Vagina (tissue), 2 donors: ENCODE data around the gene CELA3B. TPM values are rescaled to one million over a fixed set of nuclear protein-coding genes. Genes with fewer than 3 reads are reported as not detected.

Experiments
- DNase-seq, 2 donors: peaks; one replicate each; pipeline ENCODE4 v3.0.0-alpha.2; 2017; ENCODE audit errors: extremely low spot score in 2 of 2
- H3K27ac ChIP-seq: fragments of 200-600 bp; sonication (generic); one replicate; pipeline ENCODE4 v1.5.1; 2019
- H3K27me3 ChIP-seq: fragments of 200-600 bp; sonication (generic); one replicate; pipeline ENCODE4 v1.5.1; 2019
- H3K36me3 ChIP-seq, 2 donors: fragments of 200-600 bp; sonication (generic); one replicate each; pipeline ENCODE4 v1.5.1; 2017 to 2019
- H3K4me1 ChIP-seq: fragments of 200-600 bp; sonication (generic); one replicate; pipeline ENCODE4 v1.5.1; 2019
- H3K4me3 ChIP-seq, 2 donors: fragments of 200-600 bp; sonication (generic); 1 replicate in 1 of 2; 2 replicates in 1 of 2; pipeline ENCODE4 v1.5.1; 2016 to 2019
- H3K9me3 ChIP-seq: fragments of 200-600 bp; sonication (generic); one replicate; pipeline ENCODE4 v1.5.1; 2019
- CTCF ChIP-seq, 3 experiments: fragments of 450-650 bp in 2 of 3; fragments of 200-600 bp in 1 of 3; sonication (generic) in 1 of 3; IDR thresholded peaks; one replicate each; pipeline ENCODE4 v1.5.1; 2017 to 2019; ENCODE audit warnings: antibody characterized with exemption in 3 of 3, mild to moderate bottlenecking in 2 of 3, moderate library complexity in 2 of 3
- POLR2A ChIP-seq, 2 donors: fragments of 450-650 bp; IDR thresholded peaks; one replicate each; pipeline ENCODE4 v1.6.1; 2017; ENCODE audit warnings: antibody characterized with exemption in 2 of 2, mild to moderate bottlenecking in 2 of 2, moderate library complexity in 2 of 2
- POLR2AphosphoS5 ChIP-seq, 2 donors: sonication (generic); formaldehyde crosslinking; IDR thresholded peaks; one replicate each; pipeline ENCODE4 v1.9.0; 2017; ENCODE audit warnings: antibody characterized with exemption in 2 of 2, mild to moderate bottlenecking in 2 of 2, low read depth in 1 of 2; ENCODE audit not compliant: insufficient read depth in 1 of 2
- intact Hi-C: fragments of 100-400 bp; cut with DNase I; formaldehyde crosslinking; loops from one replicate; pipeline ENCODE4 v1.15.1; 2023
- total RNA-seq: library from RNA; depleted of rRNA; stranded (reverse); fragments of >200 nt; gene quantifications from one replicate; pipeline ENCODE4 v1.2.3, GENCODE V29; 2016

CELA3B gene
- total RNA-seq, 1 donor from 2014 or later: not detected

GRCh38 chr1:21932127-21932526 is 44.7 kb upstream of the CELA3B start:
- intact Hi-C loops: no loop called here
- TF ChIP-seq POLR2A (IDR thresholded peaks at IDR 0.05) (no peak), POLR2AphosphoS5 (IDR thresholded peaks at IDR 0.05; ENCODE audit: insufficient read depth in 1 of 2, low read depth in 1 of 2) (peak in 1 of 2 donors; percentile 60), CTCF (IDR thresholded peaks at IDR 0.05) (no peak)
- Histone ChIP-seq H3K4me1 (peaks cover 84% of the 10 kb centered on the region), H3K9me3 (no peaks in the 10 kb centered on the region), H3K27ac (peak overlapping the region; percentile 96), H3K4me3 (no peak overlapping the region), H3K27me3 (no peaks in the 10 kb centered on the region), H3K36me3 (no peaks in the 10 kb centered on the region)
- DNase-seq: no peak

- intact Hi-C loops: no loop called here
- Histone ChIP-seq H3K27me3 (no peaks in the 10 kb centered on the region), H3K4me1 (peaks cover 80% of the 10 kb centered on the region), H3K27ac (peak overlapping the region; percentile 96), H3K4me3 (peak overlapping the region; percentile 66 to 89), H3K9me3 (no peaks in the 10 kb centered on the region), H3K36me3 (no peaks in the 10 kb centered on the region)
- TF ChIP-seq CTCF (IDR thresholded peaks at IDR 0.05) (no peak), POLR2A (IDR thresholded peaks at IDR 0.05) (no peak), POLR2AphosphoS5 (IDR thresholded peaks at IDR 0.05; ENCODE audit: insufficient read depth in 1 of 2, low read depth in 1 of 2) (peak; percentile 55 to 82)
- no peak for DNase-seq
These were observed 43.2 kb upstream of the CELA3B start for GRCh38 chr1:21933397-21934248.

DNA sequence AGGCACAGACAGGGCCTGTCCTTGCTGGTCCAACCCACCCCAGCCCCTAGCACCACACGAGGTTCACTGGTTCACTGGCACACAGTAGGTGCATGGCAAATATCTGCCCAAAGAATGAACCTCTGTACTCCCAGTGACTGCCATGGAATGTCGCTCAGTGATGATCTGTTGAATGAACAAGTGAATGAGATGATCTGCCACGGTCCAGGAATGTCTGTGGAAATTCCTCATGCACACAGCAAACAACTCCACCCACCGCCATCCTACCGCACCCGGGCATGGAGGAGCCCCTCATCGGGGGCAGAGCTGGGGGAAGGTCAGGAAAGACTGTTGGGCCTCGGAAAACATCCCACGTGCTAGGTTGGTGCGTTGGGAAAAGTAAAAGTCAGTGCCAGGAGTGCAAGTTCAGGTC is 41.4 kb upstream of the CELA3B start:
- H3K27me3 ChIP-seq: no peaks in the 10 kb centered on the region
- TF ChIP-seq POLR2AphosphoS5 (IDR thresholded peaks at IDR 0.05; ENCODE audit: insufficient read depth in 1 of 2, low read depth in 1 of 2) (no peak), CTCF (IDR thresholded peaks at IDR 0.05) (no peak), POLR2A (IDR thresholded peaks at IDR 0.05) (no peak)
- peak overlapping the region; percentile 96 for H3K27ac ChIP-seq
- H3K9me3 ChIP-seq: no peaks in the 10 kb centered on the region
- peaks cover 83% of the 10 kb centered on the region for H3K4me1 ChIP-seq
- intact Hi-C loops: loop anchor here (5.0 kb wide), 1 partner anchor 38 kb away; no protein-coding TSS in a partner anchor
- H3K36me3 ChIP-seq: no peaks in the 10 kb centered on the region
- no peak for DNase-seq
- H3K4me3 ChIP-seq: peak overlapping the region; percentile 66 to 89

DNA sequence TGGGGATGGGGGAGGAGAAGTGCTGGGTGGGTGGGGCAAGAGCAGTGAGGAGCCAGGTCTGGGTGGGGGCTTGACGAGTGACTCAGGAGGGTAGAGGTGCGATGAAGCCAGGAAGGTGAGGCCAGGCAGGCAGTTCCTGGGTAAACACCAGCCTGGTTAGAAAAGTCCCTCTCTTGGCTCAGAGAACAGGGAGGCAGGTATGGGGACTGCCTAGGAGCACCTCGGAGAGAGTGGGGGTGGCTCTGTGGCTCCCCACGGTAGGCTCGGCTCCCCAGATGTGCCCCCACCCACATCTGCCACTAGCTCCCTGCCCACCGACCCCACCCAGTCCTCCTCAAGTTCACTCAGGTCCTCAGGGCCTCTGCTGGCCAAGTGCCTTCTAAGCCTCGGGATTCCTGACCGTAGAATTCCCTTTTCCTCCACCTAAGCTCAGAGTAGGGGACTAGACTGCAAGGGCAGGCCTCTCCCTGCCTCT is 40.9 kb upstream of the CELA3B start:
- TF ChIP-seq POLR2A (IDR thresholded peaks at IDR 0.05) (no peak), CTCF (IDR thresholded peaks at IDR 0.05) (no peak), POLR2AphosphoS5 (IDR thresholded peaks at IDR 0.05; ENCODE audit: insufficient read depth in 1 of 2, low read depth in 1 of 2) (peak in 1 of 2 donors; percentile 5)
- Histone ChIP-seq H3K27ac (peak overlapping the region; percentile 96), H3K4me3 (peak overlapping the region; percentile 66 to 89), H3K9me3 (no peaks in the 10 kb centered on the region), H3K36me3 (no peaks in the 10 kb centered on the region), H3K4me1 (peaks cover 80% of the 10 kb centered on the region), H3K27me3 (no peaks in the 10 kb centered on the region)
- intact Hi-C loops: loop anchor here (5.0 kb wide), 1 partner anchor 39 kb away; no protein-coding TSS in a partner anchor
- no peak for DNase-seq
